ENCODE measurements around the gene LONRF2.
"Not testable (repeated sequence)": the region's sequence is repeated elsewhere in the genome, so short reads cannot be mapped to it uniquely, and the experiment has no call there.

GRCh38 chr2:100345144-100345543, 22.8 kb upstream of the LONRF2 start:
- not testable (repeated sequence) for TF ChIP-seq CTCF, POLR2A, EP300, POLR2AphosphoS5 (IDR thresholded peaks at IDR 0.05)

Measured in upper lobe of left lung (tissue), 4 donors.